Prostate gland (tissue), 2 donors: Measurements from ENCODE around the gene ADARB2.

Source experiments
- CTCF ChIP-seq, 4 experiments: fragments of 200-600 bp in 2 of 4; fragments of 450-650 bp in 2 of 4; sonication (generic) in 2 of 4; IDR thresholded peaks; 1 replicate in 3 of 4; 2 replicates in 1 of 4; pipeline ENCODE4 v1.5.1; 2016 to 2019; ENCODE audit warnings: antibody characterized with exemption in 4 of 4, mild to moderate bottlenecking in 2 of 4, moderate library complexity in 2 of 4
- POLR2A ChIP-seq: fragments of 450-650 bp; IDR thresholded peaks from one replicate; pipeline ENCODE4 v1.6.1; 2016; ENCODE audit warnings: antibody characterized with exemption, mild to moderate bottlenecking

- TF ChIP-seq POLR2A (no peak), CTCF (IDR thresholded peaks at IDR 0.05) (no peak)
Measured at GRCh38 chr10:1569208-1569607, 168.1 kb downstream of the ADARB2 start.
